ENCODE measurements around the gene PRR27. TPM values are rescaled to one million over a fixed set of nuclear protein-coding genes. Genes with fewer than 3 reads are reported as not detected.

Gene PRR27
- total RNA-seq, 1 experiment from 2014 or later, result not detected

DNA sequence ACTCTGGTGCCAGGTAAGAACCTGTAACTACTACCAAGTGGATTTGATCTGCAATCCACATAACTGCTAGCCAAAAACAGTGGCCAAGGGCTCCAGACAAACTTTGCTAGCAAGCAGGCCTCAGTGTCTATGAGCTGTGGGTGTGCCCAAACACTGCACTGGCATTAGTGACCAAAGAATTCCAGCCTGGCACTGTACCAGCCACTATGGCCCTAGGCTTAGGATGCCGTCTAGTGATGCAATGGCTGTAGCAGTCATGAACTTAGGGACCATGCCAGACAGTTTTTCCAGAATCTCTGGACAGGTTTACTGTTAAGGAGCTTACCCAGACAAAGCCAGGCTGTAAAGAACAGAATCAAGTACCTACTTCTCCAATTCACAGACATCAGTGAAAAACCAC lies 33.7 kb upstream of the PRR27 start:
- Histone ChIP-seq H3K9me3 (ENCODE audit: control insufficient read depth, insufficient read depth, low read depth, low read length) (no peaks in the 10 kb centered on the region), H3K27me3 (ENCODE audit: control insufficient read depth, insufficient read depth, low read length) (no peaks in the 10 kb centered on the region), H3K27ac (ENCODE audit: low read length) (no peak overlapping the region), H3K4me1 (ENCODE audit: control insufficient read depth, insufficient read depth, low read length) (no peaks in the 10 kb centered on the region), H3K36me3 (ENCODE audit: control insufficient read depth, insufficient read depth, low read length) (no peaks in the 10 kb centered on the region), H3K4me3 (ENCODE audit: low read depth in 2 of 2, low read length in 2 of 2) (no peak overlapping the region)
- in situ Hi-C loops (cut with HindIII; ENCODE audit: low pct_unique_long_range_greater_than_20kb, low sequenced_read_pairs) (no loop called here), intact Hi-C loops (cut with micrococcal nuclease; ENCODE audit: unreplicated experiment) (no loop called here)
- ChIA-PET CTCF (no interaction called here), POLR2A (no interaction called here)
- TF ChIP-seq POLR2AphosphoS5 (IDR thresholded peaks at IDR 0.05; ENCODE audit: low read depth, low read length) (no peak), TCF7L2 (IDR thresholded peaks at IDR 0.05; ENCODE audit: low read depth, low read length) (no peak), SIN3A (IDR thresholded peaks at IDR 0.05; ENCODE audit: borderline replicate concordance, insufficient read depth, low read depth, low read length) (no peak)
- TF ChIP-seq, protein P1, sequence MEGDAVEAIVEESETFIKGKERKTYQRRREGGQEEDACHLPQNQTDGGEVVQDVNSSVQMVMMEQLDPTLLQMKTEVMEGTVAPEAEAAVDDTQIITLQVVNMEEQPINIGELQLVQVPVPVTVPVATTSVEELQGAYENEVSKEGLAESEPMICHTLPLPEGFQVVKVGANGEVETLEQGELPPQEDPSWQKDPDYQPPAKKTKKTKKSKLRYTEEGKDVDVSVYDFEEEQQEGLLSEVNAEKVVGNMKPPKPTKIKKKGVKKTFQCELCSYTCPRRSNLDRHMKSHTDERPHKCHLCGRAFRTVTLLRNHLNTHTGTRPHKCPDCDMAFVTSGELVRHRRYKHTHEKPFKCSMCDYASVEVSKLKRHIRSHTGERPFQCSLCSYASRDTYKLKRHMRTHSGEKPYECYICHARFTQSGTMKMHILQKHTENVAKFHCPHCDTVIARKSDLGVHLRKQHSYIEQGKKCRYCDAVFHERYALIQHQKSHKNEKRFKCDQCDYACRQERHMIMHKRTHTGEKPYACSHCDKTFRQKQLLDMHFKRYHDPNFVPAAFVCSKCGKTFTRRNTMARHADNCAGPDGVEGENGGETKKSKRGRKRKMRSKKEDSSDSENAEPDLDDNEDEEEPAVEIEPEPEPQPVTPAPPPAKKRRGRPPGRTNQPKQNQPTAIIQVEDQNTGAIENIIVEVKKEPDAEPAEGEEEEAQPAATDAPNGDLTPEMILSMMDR (IDR thresholded peaks at IDR 0.05), result no peak
- ATAC-seq (no peak), DNase-seq (ENCODE audit: low read depth, low spot score) (no peak)
- BruUV-seq (replicated peaks), result no TSS peak

DNA sequence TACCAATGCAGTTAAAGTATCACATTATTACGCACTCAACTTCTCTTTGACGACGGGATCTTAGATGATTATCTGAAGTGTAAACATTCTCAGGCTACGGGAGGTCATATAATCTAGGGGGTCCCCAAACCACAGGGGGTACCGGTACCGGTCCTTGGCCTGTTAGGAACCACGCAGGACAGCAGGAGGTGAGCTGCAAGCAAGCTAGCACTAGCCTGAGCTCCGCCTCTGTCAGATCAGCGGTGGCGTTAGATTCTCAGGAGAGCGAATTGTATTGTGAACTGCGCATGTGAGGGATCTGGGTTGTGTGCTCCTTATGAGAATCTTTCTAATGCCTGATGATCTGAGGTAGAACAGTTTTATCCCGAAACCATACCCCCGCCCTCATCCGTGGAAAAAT lies 20.6 kb upstream of the PRR27 start:
- in situ Hi-C loops (cut with HindIII; ENCODE audit: low pct_unique_long_range_greater_than_20kb, low sequenced_read_pairs), result no loop called here
- no peak for TF ChIP-seq SIN3A (IDR thresholded peaks at IDR 0.05; ENCODE audit: borderline replicate concordance, insufficient read depth, low read depth, low read length)
- no peak for TF ChIP-seq TCF7L2 (IDR thresholded peaks at IDR 0.05; ENCODE audit: low read depth, low read length)
- TF ChIP-seq, protein P1 (IDR thresholded peaks at IDR 0.05), result no peak
- no peak for TF ChIP-seq POLR2AphosphoS5 (IDR thresholded peaks at IDR 0.05; ENCODE audit: low read depth, low read length)
- TF ChIP-seq, protein P2, sequence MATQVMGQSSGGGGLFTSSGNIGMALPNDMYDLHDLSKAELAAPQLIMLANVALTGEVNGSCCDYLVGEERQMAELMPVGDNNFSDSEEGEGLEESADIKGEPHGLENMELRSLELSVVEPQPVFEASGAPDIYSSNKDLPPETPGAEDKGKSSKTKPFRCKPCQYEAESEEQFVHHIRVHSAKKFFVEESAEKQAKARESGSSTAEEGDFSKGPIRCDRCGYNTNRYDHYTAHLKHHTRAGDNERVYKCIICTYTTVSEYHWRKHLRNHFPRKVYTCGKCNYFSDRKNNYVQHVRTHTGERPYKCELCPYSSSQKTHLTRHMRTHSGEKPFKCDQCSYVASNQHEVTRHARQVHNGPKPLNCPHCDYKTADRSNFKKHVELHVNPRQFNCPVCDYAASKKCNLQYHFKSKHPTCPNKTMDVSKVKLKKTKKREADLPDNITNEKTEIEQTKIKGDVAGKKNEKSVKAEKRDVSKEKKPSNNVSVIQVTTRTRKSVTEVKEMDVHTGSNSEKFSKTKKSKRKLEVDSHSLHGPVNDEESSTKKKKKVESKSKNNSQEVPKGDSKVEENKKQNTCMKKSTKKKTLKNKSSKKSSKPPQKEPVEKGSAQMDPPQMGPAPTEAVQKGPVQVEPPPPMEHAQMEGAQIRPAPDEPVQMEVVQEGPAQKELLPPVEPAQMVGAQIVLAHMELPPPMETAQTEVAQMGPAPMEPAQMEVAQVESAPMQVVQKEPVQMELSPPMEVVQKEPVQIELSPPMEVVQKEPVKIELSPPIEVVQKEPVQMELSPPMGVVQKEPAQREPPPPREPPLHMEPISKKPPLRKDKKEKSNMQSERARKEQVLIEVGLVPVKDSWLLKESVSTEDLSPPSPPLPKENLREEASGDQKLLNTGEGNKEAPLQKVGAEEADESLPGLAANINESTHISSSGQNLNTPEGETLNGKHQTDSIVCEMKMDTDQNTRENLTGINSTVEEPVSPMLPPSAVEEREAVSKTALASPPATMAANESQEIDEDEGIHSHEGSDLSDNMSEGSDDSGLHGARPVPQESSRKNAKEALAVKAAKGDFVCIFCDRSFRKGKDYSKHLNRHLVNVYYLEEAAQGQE (IDR thresholded peaks at IDR 0.05; ENCODE audit: insufficient read depth in 1 of 2, low read depth in 2 of 2, low read length in 1 of 2), result no peak
- BruUV-seq (replicated peaks), result no TSS peak

More for the DNA sequence above, 20.6 kb upstream of the PRR27 start:
- intact Hi-C loops (cut with micrococcal nuclease; ENCODE audit: unreplicated experiment), result no loop called here
- no peak overlapping the region for H3K4me3 ChIP-seq (ENCODE audit: low read depth in 2 of 2, low read length in 2 of 2)
- H3K27me3 ChIP-seq (ENCODE audit: control insufficient read depth, insufficient read depth, low read length), result no peaks in the 10 kb centered on the region
- ChIA-PET POLR2A (no interaction called here), CTCF (no interaction called here)
- no peaks in the 10 kb centered on the region for H3K4me1 ChIP-seq (ENCODE audit: control insufficient read depth, insufficient read depth, low read length)
- H3K9me3 ChIP-seq (ENCODE audit: control insufficient read depth, insufficient read depth, low read depth, low read length), result no peaks in the 10 kb centered on the region
- H3K27ac ChIP-seq (ENCODE audit: low read length), result no peak overlapping the region
- DNase-seq (ENCODE audit: low read depth, low spot score) (no peak), ATAC-seq (no peak)
- H3K36me3 ChIP-seq (ENCODE audit: control insufficient read depth, insufficient read depth, low read length), result no peaks in the 10 kb centered on the region
